Keratinocyte (primary cell): Measurements from ENCODE around the gene CBARP. TPM values are rescaled to one million over a fixed set of nuclear protein-coding genes. Genes with fewer than 3 reads are reported as not detected.
"Not testable (repeated sequence)": the region's sequence is repeated elsewhere in the genome, so short reads cannot be mapped to it uniquely, and the experiment has no call there.

ENCODE experiments used
- DNase-seq: peaks from one replicate; pipeline ENCODE4 v3.0.0-alpha.2; 2011; ENCODE audit warnings: low read depth, missing footprints, low spot score
- FAIRE-seq: peaks from 2 replicates; lab custom pipeline; 2011; peaks lifted over from hg19 to GRCh38; lab: Jason Lieb, UNC
- H2AFZ ChIP-seq: 2 replicates; pipeline ENCODE4 v1.6.0; 2012; ENCODE audit warnings: low read length, control low read depth, inconsistent platforms; ENCODE audit not compliant: control insufficient read depth
- H3K27ac ChIP-seq: 2 replicates; pipeline ENCODE4 v1.5.1; 2011; ENCODE audit warnings: low read length; ENCODE audit not compliant: control insufficient read depth, insufficient read depth
- H3K27me3 ChIP-seq: 3 replicates; pipeline ENCODE4 v1.6.0; 2011; ENCODE audit warnings: low read length; ENCODE audit not compliant: control insufficient read depth, insufficient read depth; ENCODE audit errors: extremely low read depth
- H3K36me3 ChIP-seq, 2 experiments: 2 replicates in 1 of 2; 3 replicates in 1 of 2; pipeline ENCODE4 v1.5.1; 2011; ENCODE audit warnings: low read length in 2 of 2, mild to moderate bottlenecking in 1 of 2; ENCODE audit not compliant: control insufficient read depth in 2 of 2, insufficient read depth in 2 of 2; ENCODE audit errors: extremely low read depth in 1 of 2
- H3K4me1 ChIP-seq: 3 replicates; pipeline ENCODE4 v1.5.1; 2011; ENCODE audit warnings: low read length; ENCODE audit not compliant: control insufficient read depth, insufficient read depth; ENCODE audit errors: extremely low read depth
- H3K4me2 ChIP-seq: 3 replicates; pipeline ENCODE4 v1.6.0; 2011; ENCODE audit warnings: low read depth, low read length; ENCODE audit not compliant: control insufficient read depth, insufficient read depth; ENCODE audit errors: extremely low read depth
- H3K4me3 ChIP-seq, 3 experiments: fragments of 200-600 bp in 1 of 3; sonication (generic) in 1 of 3; 2 replicates in 2 of 3; 3 replicates in 1 of 3; pipeline ENCODE4 v1.5.1; 2011 to 2016; ENCODE audit warnings: low read length in 3 of 3, mild to moderate bottlenecking in 3 of 3, control low read depth in 2 of 3, inconsistent platforms in 1 of 3, low read depth in 1 of 3, mixed read lengths in 1 of 3, mixed run types in 1 of 3, moderate library complexity in 1 of 3; ENCODE audit not compliant: control insufficient read depth in 2 of 3, insufficient read depth in 2 of 3; ENCODE audit errors: extremely low read depth in 1 of 3
- H3K79me2 ChIP-seq: 2 replicates; pipeline ENCODE4 v1.6.0; 2012; ENCODE audit warnings: low read length; ENCODE audit not compliant: control insufficient read depth, insufficient read depth
- H3K9ac ChIP-seq: 3 replicates; pipeline ENCODE4 v1.6.0; 2011; ENCODE audit warnings: low read length; ENCODE audit not compliant: control insufficient read depth, insufficient read depth; ENCODE audit errors: extremely low read depth
- H3K9me1 ChIP-seq: 3 replicates; pipeline ENCODE4 v1.6.0; 2011; ENCODE audit warnings: low read length; ENCODE audit not compliant: control insufficient read depth, insufficient read depth; ENCODE audit errors: extremely low read depth
- H3K9me3 ChIP-seq: 2 replicates; pipeline ENCODE4 v1.5.1; 2012; ENCODE audit warnings: low read depth, low read length; ENCODE audit not compliant: control insufficient read depth
- H4K20me1 ChIP-seq: 3 replicates; pipeline ENCODE4 v1.6.0; 2011; ENCODE audit warnings: low read length; ENCODE audit not compliant: control insufficient read depth, insufficient read depth; ENCODE audit errors: extremely low read depth
- EZH2 ChIP-seq: IDR thresholded peaks from one replicate; pipeline ENCODE4 v1.6.1; 2012; ENCODE audit warnings: inconsistent platforms, mild to moderate bottlenecking, low read length, moderate library complexity
- dilution Hi-C: fragments of 300-500 bp; cut with MboI; formaldehyde crosslinking; loops from one replicate; pipeline ENCODE4 v1.7.0; 2020; ENCODE audit warnings: low sequenced_read_pairs; ENCODE audit not compliant: extremely low pct_ligation_motif_present
- polyA plus RNA-seq, 5 experiments: library from polyadenylated mRNA; depleted of rRNA in 3 of 5; stranded (reverse) in 3 of 5; stranded (forward) in 1 of 5; unstranded in 1 of 5; fragments of >200 nt; gene quantifications; 1 replicate in 1 of 5; 2 replicates in 3 of 5; 3 replicates in 1 of 5; pipeline versions ENCODE4 v1.2.1 to v1.2.3, GENCODE V29; 2011 to 2012; ENCODE audit warnings: missing spikeins in 2 of 5, low read depth in 1 of 5, low replicate concordance in 1 of 5
- TF ChIP-seq, protein P1 (sequence below), 3 experiments: IDR thresholded peaks in 1 of 3; conservative IDR thresholded peaks in 1 of 3; optimal IDR thresholded peaks in 1 of 3; 2 replicates in 2 of 3; 3 replicates in 1 of 3; pipeline versions ENCODE3 to v1.5.1; 2011; ENCODE audit warnings: low read length in 3 of 3, mild to moderate bottlenecking in 3 of 3, moderate library complexity in 2 of 3, control low read depth in 1 of 3, inconsistent platforms in 1 of 3; ENCODE audit not compliant: insufficient read depth in 2 of 3; ENCODE audit errors: extremely low read depth in 1 of 3

The CBARP gene
- polyA plus RNA-seq, 1 donor (not counting 4 experiments of a cell fraction or from before 2014, with no cell fraction given): 0.93 TPM

- dilution Hi-C loops: no loop called here
- H3K4me2 ChIP-seq: no peak overlapping the region
- H3K4me3 ChIP-seq: no peak overlapping the region
- H3K9ac ChIP-seq: no peak overlapping the region
- H3K4me1 ChIP-seq: peaks cover 17% of the 10 kb centered on the region
- no peak overlapping the region for H2AFZ ChIP-seq
- H3K9me3 ChIP-seq: no peaks in the 10 kb centered on the region
- FAIRE-seq (no peak), DNase-seq (no peak)
- H3K9me1 ChIP-seq: no peaks in the 10 kb centered on the region
- H4K20me1 ChIP-seq: no peaks in the 10 kb centered on the region
- H3K27ac ChIP-seq: no peak overlapping the region
- H3K79me2 ChIP-seq: peaks cover 31% of the 10 kb centered on the region
- no peaks in the 10 kb centered on the region for H3K27me3 ChIP-seq
- TF ChIP-seq, protein P1, sequence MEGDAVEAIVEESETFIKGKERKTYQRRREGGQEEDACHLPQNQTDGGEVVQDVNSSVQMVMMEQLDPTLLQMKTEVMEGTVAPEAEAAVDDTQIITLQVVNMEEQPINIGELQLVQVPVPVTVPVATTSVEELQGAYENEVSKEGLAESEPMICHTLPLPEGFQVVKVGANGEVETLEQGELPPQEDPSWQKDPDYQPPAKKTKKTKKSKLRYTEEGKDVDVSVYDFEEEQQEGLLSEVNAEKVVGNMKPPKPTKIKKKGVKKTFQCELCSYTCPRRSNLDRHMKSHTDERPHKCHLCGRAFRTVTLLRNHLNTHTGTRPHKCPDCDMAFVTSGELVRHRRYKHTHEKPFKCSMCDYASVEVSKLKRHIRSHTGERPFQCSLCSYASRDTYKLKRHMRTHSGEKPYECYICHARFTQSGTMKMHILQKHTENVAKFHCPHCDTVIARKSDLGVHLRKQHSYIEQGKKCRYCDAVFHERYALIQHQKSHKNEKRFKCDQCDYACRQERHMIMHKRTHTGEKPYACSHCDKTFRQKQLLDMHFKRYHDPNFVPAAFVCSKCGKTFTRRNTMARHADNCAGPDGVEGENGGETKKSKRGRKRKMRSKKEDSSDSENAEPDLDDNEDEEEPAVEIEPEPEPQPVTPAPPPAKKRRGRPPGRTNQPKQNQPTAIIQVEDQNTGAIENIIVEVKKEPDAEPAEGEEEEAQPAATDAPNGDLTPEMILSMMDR (optimal IDR thresholded peaks at IDR 0.05 in 1 of 3, IDR thresholded peaks at IDR 0.05 in 1 of 3, conservative IDR thresholded peaks at IDR 0.05 in 1 of 3; ENCODE audit: extremely low read depth in 1 of 3, insufficient read depth in 2 of 3, low read length in 3 of 3): no peak
- TF ChIP-seq EZH2: no peak
- H3K36me3 ChIP-seq: peaks cover 1 to 5% of the 10 kb centered on the region in 2 experiments
Measured at GRCh38 chr19:1247748-1248138, 9.9 kb upstream of the CBARP start.

- H3K9ac ChIP-seq, H2AFZ ChIP-seq, dilution Hi-C loops, DNase-seq, H3K36me3 ChIP-seq, H3K27ac ChIP-seq, H3K4me3 ChIP-seq, H3K9me3 ChIP-seq, FAIRE-seq, H3K4me2 ChIP-seq, H3K9me1 ChIP-seq, H3K27me3 ChIP-seq, H4K20me1 ChIP-seq: not testable (repeated sequence)
- Histone ChIP-seq H3K79me2 (peaks cover 36% of the 10 kb centered on the region), H3K4me1 (peaks cover 21% of the 10 kb centered on the region)
Measured at GRCh38 chr19:1246265-1247087, 8.7 kb upstream of the CBARP start.
